Adrenal gland (tissue), 12 donors: ENCODE measurements around the gene ATP9A. TPM values are rescaled to one million over a fixed set of nuclear protein-coding genes. Genes with fewer than 3 reads are reported as not detected.

Source experiments
- DNase-seq, 7 donors: peaks; one replicate each; pipeline ENCODE4 v3.0.0-alpha.2; 2019 to 2020
- H3K27ac ChIP-seq, 5 donors: fragments of 200-600 bp; sonication (generic) in 4 of 5; 1 replicate in 3 of 5; 2 replicates in 2 of 5; pipeline versions ENCODE4 v1.5.1 to v1.8.0; 2016 to 2020; ENCODE audit warnings: mild to moderate bottlenecking in 1 of 5
- H3K27me3 ChIP-seq: fragments of 200-600 bp; 2 replicates; pipeline ENCODE4 v1.8.0; 2021
- H3K36me3 ChIP-seq, 2 donors: fragments of 200-600 bp; replicated peaks in 1 of 2; 1 replicate in 1 of 2; 2 replicates in 1 of 2; pipeline versions ENCODE4 v1.5.1 to v1.8.0; 2018 to 2022
- H3K4me1 ChIP-seq, 2 donors: fragments of 200-600 bp; replicated peaks in 1 of 2; 1 replicate in 1 of 2; 2 replicates in 1 of 2; pipeline versions ENCODE4 v1.5.1 to v1.8.0; 2018 to 2021
- H3K4me3 ChIP-seq, 4 donors: fragments of 200-600 bp; sonication (generic) in 3 of 4; one replicate each; pipeline ENCODE4 v1.5.1; 2016 to 2018
- H3K9me3 ChIP-seq, 3 donors: fragments of 200-600 bp; sonication (generic) in 1 of 3; replicated peaks in 1 of 3; 1 replicate in 2 of 3; 2 replicates in 1 of 3; pipeline versions ENCODE4 v1.5.1 to v1.8.0; 2016 to 2021
- CTCF ChIP-seq, 6 experiments: fragments of 450-650 bp in 4 of 6; fragments of 200-600 bp in 2 of 6; sonication (generic) in 1 of 6; IDR thresholded peaks; 1 replicate in 5 of 6; 2 replicates in 1 of 6; pipeline versions ENCODE4 v1.5.1 to v1.8.0; 2016 to 2021; ENCODE audit warnings: antibody characterized with exemption in 6 of 6, mild to moderate bottlenecking in 2 of 6, moderate library complexity in 1 of 6
- POLR2A ChIP-seq, 2 donors: fragments of 450-650 bp; IDR thresholded peaks; one replicate each; pipeline ENCODE4 v1.6.1; 2017; ENCODE audit warnings: antibody characterized with exemption in 2 of 2, mild to moderate bottlenecking in 2 of 2, moderate library complexity in 1 of 2
- WGBS, 4 donors: extraction: QIAGEN DNeasy Blood & Tissue Kit in 2 of 4; methylation state at CpG; one replicate each; pipeline versions ENCODE4 v1.1.5 to v1.1.7; 2013 to 2017; 5-methylcytosine and 5-hydroxymethylcytosine counted together
- intact Hi-C, 2 donors: fragments of 100-400 bp; cut with DNase I; formaldehyde crosslinking; loops; one replicate each; pipeline versions ENCODE4 v1.14.1 to v1.15.0; 2022 to 2023
- polyA plus RNA-seq, 3 donors: library from polyadenylated mRNA; stranded (reverse); fragments of 200-250 nt in 2 of 3; fragments of 350-450 nt in 1 of 3; fragmentation: Illumina TruSeq in 1 of 3; extraction: RNeasy Lipid Tissue Mini Kit (QIAGEN cat#74804) in 1 of 3; gene quantifications; one replicate each; pipeline ENCODE4 v1.2.3, GENCODE V29; 2013 to 2014
- total RNA-seq, 9 donors: library from RNA; depleted of rRNA in 4 of 9; stranded (reverse); fragments of >200 nt in 4 of 9; fragments of 120-200 nt in 1 of 9; fragmentation: NEBNext Ultra II Directional in 1 of 9; extraction: Animal tissue kit (Norgen Biotek cat#: 25700) in 1 of 9; gene quantifications; one replicate each; pipeline versions ENCODE4 v1.1.0 to v1.2.4, GENCODE V29; 2013 to 2023
- donor health status: healthy with polysubstance abuse.
- donor health status: Bipolar disorder and iron deficiency.
- donor health status: DM: yes; HTN: yes; CAD: no.
- donor health status: DM: no; HTN: no; CAD: no.
- donor health status: DM: no; HTN: no; CAD: no.
- donor health status: DM: yes; HTN: yes; CAD: no.

The ATP9A gene
- total and polyA plus RNA-seq, 12 donors: 3.7 to 34.5 (median 16.7) TPM

DNA sequence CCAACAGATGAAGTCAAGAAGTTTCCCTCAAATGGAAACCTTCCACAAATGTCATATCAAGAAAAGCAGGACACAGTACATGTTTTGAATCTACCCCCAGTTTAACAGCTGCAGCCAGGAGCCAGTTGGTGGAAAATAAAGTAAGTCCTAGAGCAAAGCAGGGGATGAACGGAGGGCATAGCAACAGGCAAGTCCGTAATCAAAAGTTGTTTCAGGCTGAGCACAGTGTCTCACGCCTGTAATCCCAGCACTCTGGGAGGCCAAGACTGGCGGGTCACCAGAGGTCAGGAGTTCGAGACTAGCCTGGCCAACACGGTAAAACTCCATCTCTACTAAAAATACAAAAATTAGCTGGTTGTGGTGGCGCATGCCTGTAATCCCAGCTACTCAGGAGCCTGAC is 36.6 kb upstream of the ATP9A start:
- Histone ChIP-seq H3K4me3 (no peak overlapping the region), H3K4me1 (peaks cover 11 to 16% of the 10 kb centered on the region in 2 donors), H3K36me3 (no peaks in the 10 kb centered on the region), H3K27ac (no peak overlapping the region), H3K27me3 (peaks cover 25% of the 10 kb centered on the region), H3K9me3 (no peaks in the 10 kb centered on the region)
- intact Hi-C loops: loop anchor here in 1 of 2 donors (10.0 kb wide), 1 partner anchor 280 kb away; no protein-coding TSS in a partner anchor
- no peak for TF ChIP-seq POLR2A (IDR thresholded peaks at IDR 0.05)
- TF ChIP-seq CTCF (IDR thresholded peaks at IDR 0.05): no peak
- DNase-seq: no peak
- WGBS, 4 donors: 80 to 88% (median 87%) methylated on average over 7 of the region's 7 CpGs

GRCh38 chr20:51803148-51803854 is 35.1 kb upstream of the ATP9A start:
- no peak overlapping the region for H3K27ac ChIP-seq
- no peaks in the 10 kb centered on the region for H3K9me3 ChIP-seq
- H3K27me3 ChIP-seq: peaks cover 35% of the 10 kb centered on the region
- DNase-seq: no peak
- no peak overlapping the region for H3K4me3 ChIP-seq
- TF ChIP-seq CTCF (IDR thresholded peaks at IDR 0.05) (no peak), POLR2A (IDR thresholded peaks at IDR 0.05) (no peak)
- intact Hi-C loops: loop anchor here in 1 of 2 donors (10.0 kb wide), 1 partner anchor 282 kb away; no protein-coding TSS in a partner anchor
- WGBS, 4 donors: 72 to 76% (median 74%) methylated on average over 4 of the region's 4 CpGs
- no peaks in the 10 kb centered on the region for H3K36me3 ChIP-seq
- peaks cover 11 to 16% of the 10 kb centered on the region in 2 donors for H3K4me1 ChIP-seq

- Histone ChIP-seq H3K4me1 (peaks cover 11 to 16% of the 10 kb centered on the region in 2 donors), H3K4me3 (peak within 1 kb of the TSS in 1 of 4 donors; percentile 55), H3K36me3 (no peaks in the 10 kb centered on the region), H3K27me3 (peaks cover 35% of the 10 kb centered on the region), H3K9me3 (no peaks in the 10 kb centered on the region), H3K27ac (no peak within 1 kb of the TSS)
- WGBS, 4 donors: 26 to 52% (median 33%) methylated on average over 24 to 44 of the region's 44 CpGs
- intact Hi-C loops: loop anchor here in 1 of 2 donors (10.0 kb wide), 1 partner anchor 283 kb away; no protein-coding TSS in a partner anchor
- TF ChIP-seq POLR2A (IDR thresholded peaks at IDR 0.05): no peak
- no peak for TF ChIP-seq CTCF (IDR thresholded peaks at IDR 0.05)
- DNase-seq: peak in 1 of 7 donors; percentile 55
These were observed 34.1 kb upstream of the ATP9A start, which contains the start of gene SALL4 for GRCh38 chr20:51802170-51802751. Gene SALL4 (minus strand): TSS chr20:51802521. CDS start chr20:51802408, 113 bp downstream.

DNA sequence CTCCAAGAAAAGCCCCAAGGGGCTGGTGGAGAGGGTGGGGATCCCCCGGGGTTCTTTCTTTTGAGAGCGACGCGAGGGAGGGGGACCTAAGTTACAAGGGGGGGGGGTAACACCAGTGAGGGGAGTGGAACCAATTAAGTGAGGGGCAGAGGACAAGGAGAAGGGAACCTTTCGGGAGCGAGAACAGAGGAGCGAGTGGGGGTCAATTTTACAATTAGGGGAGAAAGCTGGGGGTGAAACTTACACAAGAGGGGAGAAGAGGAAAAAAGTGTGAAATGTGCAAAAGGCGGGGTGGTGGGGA is 33.6 kb upstream of the ATP9A start:
- no peak overlapping the region for H3K27ac ChIP-seq
- H3K36me3 ChIP-seq: no peaks in the 10 kb centered on the region
- TF ChIP-seq CTCF (IDR thresholded peaks at IDR 0.05) (no peak), POLR2A (IDR thresholded peaks at IDR 0.05) (no peak)
- no peaks in the 10 kb centered on the region for H3K9me3 ChIP-seq
- H3K27me3 ChIP-seq: peaks cover 35% of the 10 kb centered on the region
- H3K4me1 ChIP-seq: peaks cover 11 to 16% of the 10 kb centered on the region in 2 donors
- 7 to 17% (median 11%) methylated on average over 7 to 8 of the region's 8 CpGs for WGBS, 4 donors
- intact Hi-C loops: loop anchor here in 1 of 2 donors (10.0 kb wide), 1 partner anchor 283 kb away; no protein-coding TSS in a partner anchor
- H3K4me3 ChIP-seq: peak overlapping the region in 1 of 4 donors; percentile 55
- DNase-seq: no peak
